Measurements from ENCODE around the gene EXOC6B. TPM values are rescaled to one million over a fixed set of nuclear protein-coding genes. Genes with fewer than 3 reads are reported as not detected.
A peak's percentile ranks its signal among the peaks of the same experiment; 100 is the strongest.

Gene EXOC6B
- polyA plus RNA-seq, 4 donors: 6.9 to 12.6 (median 8.5) TPM

DNA sequence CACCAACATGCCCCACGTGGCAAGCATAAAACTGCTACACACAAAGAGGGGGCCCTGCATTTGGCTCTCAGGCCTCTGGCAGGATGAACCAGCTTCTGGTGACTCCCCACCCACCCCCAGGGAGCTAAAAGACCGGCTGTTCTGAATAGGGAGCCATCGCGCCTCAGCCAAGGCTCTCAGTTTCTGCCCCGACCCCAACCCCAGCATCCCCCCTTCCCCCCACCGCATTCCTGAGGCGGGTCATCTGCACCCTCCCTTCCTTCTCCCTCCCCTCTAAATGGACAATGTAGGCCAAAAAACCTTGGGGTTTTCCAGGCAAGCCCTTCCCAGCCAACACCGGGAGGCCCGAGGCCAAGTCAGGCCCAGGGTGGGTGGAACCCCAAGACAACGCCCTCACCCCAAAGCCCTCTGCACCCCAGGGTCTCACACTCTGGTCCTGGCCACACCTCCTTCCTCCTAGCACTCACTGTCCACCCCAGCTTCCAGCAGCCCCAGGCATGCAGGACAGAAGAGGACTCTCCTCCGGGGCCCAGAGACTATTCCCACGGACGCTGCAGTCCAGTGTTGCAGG, 683.9 kb downstream of the EXOC6B start:
- H3K9me3 ChIP-seq (ENCODE audit: control insufficient read depth in 2 of 2, insufficient read depth in 1 of 2, low read depth in 1 of 2, low read length in 1 of 2): peaks cover 0 to 12% of the 10 kb centered on the region in 2 donors
- H3K27ac ChIP-seq (ENCODE audit: low read depth in 1 of 3, low read length in 2 of 3): no peak overlapping the region
- DNase-seq: no peak
- no peaks in the 10 kb centered on the region for H3K36me3 ChIP-seq (ENCODE audit: control insufficient read depth in 3 of 3, insufficient read depth in 2 of 3, low read depth in 1 of 3, low read length in 3 of 3)
- 77 to 85% (median 80%) methylated on average over 13 of the region's 13 CpGs for WGBS, 3 donors
- H3K4me1 ChIP-seq (ENCODE audit: control insufficient read depth in 3 of 3, insufficient read depth in 2 of 3, low read depth in 1 of 3, low read length in 2 of 3): peaks cover 5 to 53% (median 8%) of the 10 kb centered on the region in 3 donors
- FAIRE-seq: no peak
- H3K27me3 ChIP-seq (ENCODE audit: control insufficient read depth in 3 of 3, insufficient read depth in 3 of 3, low read length in 3 of 3): peaks cover 0 to 54% (median 9%) of the 10 kb centered on the region in 3 donors
- no peak overlapping the region for H3K4me3 ChIP-seq (ENCODE audit: low read depth in 1 of 3, low read length in 3 of 3)

DNA sequence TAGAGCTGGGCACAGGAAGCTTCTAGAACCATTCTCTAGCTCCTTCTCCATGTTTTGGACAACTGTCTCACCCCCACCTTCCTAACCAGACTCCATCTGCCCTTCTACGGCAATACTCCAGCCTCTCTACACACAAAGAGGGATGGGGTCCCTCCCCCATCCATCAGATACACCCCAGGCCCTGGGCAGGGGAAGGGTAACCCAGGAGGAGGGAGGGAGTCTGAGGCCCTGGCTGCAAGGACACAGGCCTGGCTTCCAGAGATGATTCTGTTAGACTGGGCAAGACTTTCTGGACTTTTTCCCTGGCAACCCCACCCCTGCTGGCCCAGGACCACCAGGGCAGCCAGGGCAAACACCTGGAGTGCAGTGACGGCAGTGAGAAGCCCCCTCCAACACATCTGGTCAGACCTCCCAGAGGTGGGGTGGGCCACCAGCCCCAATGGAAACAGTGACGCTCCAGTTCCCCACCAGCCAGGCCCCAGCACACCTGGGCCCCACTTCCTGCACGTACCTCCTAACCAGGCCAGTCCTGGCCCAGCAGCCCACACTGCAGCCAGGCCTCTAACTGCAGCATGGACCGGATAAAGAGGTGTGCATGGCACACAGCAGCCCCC, 684.7 kb downstream of the EXOC6B start:
- Histone ChIP-seq H3K27ac (ENCODE audit: low read depth in 1 of 3, low read length in 2 of 3) (no peak overlapping the region), H3K27me3 (ENCODE audit: control insufficient read depth in 3 of 3, insufficient read depth in 3 of 3, low read length in 3 of 3) (peaks cover 0 to 45% (median 2%) of the 10 kb centered on the region in 3 donors), H3K4me3 (ENCODE audit: low read depth in 1 of 3, low read length in 3 of 3) (no peak overlapping the region), H3K36me3 (ENCODE audit: control insufficient read depth in 3 of 3, insufficient read depth in 2 of 3, low read depth in 1 of 3, low read length in 3 of 3) (no peaks in the 10 kb centered on the region), H3K9me3 (ENCODE audit: control insufficient read depth in 2 of 2, insufficient read depth in 1 of 2, low read depth in 1 of 2, low read length in 1 of 2) (peaks cover 0 to 7% of the 10 kb centered on the region in 2 donors), H3K4me1 (ENCODE audit: control insufficient read depth in 3 of 3, insufficient read depth in 2 of 3, low read depth in 1 of 3, low read length in 2 of 3) (peaks cover 5 to 44% (median 8%) of the 10 kb centered on the region in 3 donors)
- DNase-seq (no peak), FAIRE-seq (no peak)
- WGBS, 3 donors: 85 to 88% (median 87%) methylated on average over 3 to 5 of the region's 5 CpGs

- Histone ChIP-seq H3K27ac (ENCODE audit: low read depth in 1 of 3, low read length in 2 of 3) (no peak overlapping the region), H3K9me3 (ENCODE audit: control insufficient read depth in 2 of 2, insufficient read depth in 1 of 2, low read depth in 1 of 2, low read length in 1 of 2) (peaks cover 0 to 4% of the 10 kb centered on the region in 2 donors), H3K4me1 (ENCODE audit: control insufficient read depth in 3 of 3, insufficient read depth in 2 of 3, low read depth in 1 of 3, low read length in 2 of 3) (peaks cover 5 to 39% (median 8%) of the 10 kb centered on the region in 3 donors), H3K4me3 (ENCODE audit: low read depth in 1 of 3, low read length in 3 of 3) (no peak overlapping the region), H3K36me3 (ENCODE audit: control insufficient read depth in 3 of 3, insufficient read depth in 2 of 3, low read depth in 1 of 3, low read length in 3 of 3) (no peaks in the 10 kb centered on the region), H3K27me3 (ENCODE audit: control insufficient read depth in 3 of 3, insufficient read depth in 3 of 3, low read length in 3 of 3) (peaks cover 0 to 40% (median 0%) of the 10 kb centered on the region in 3 donors)
- WGBS, 3 donors: 86 to 95% (median 88%) methylated on average over 4 of the region's 4 CpGs
- FAIRE-seq (no peak), DNase-seq (no peak)
Measured at GRCh38 chr2:72140621-72140960, 685.2 kb downstream of the EXOC6B start.

- FAIRE-seq (no peak), DNase-seq (no peak)
Measured at GRCh38 chr2:72139874-72140620, 685.8 kb downstream of the EXOC6B start.

DNA sequence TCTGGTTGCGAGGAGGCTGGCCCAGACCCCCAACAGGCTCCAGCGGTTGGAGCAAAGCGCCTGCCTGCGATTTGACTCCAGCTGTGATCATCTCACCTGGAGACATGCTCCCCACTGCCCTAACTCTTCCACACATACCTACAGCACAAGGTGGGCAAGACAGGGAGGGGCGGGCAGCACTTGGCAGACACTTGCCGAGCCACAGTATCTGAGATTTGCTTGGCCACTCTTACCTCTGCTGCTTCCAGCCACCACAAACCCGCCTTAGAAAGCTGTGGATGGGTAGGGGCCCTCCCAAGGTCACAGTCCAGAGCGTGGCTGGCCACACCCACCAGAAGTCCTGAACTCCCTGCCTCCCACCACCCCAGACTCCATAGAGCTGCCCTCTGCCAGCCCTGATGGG, 686.4 kb downstream of the EXOC6B start:
- 69 to 80% (median 76%) methylated on average over 8 of the region's 8 CpGs for WGBS, 3 donors
- Histone ChIP-seq H3K36me3 (ENCODE audit: control insufficient read depth in 3 of 3, insufficient read depth in 2 of 3, low read depth in 1 of 3, low read length in 3 of 3) (no peaks in the 10 kb centered on the region), H3K9me3 (ENCODE audit: control insufficient read depth in 2 of 2, insufficient read depth in 1 of 2, low read depth in 1 of 2, low read length in 1 of 2) (peaks cover 0 to 4% of the 10 kb centered on the region in 2 donors), H3K4me3 (ENCODE audit: low read depth in 1 of 3, low read length in 3 of 3) (no peak overlapping the region), H3K27ac (ENCODE audit: low read depth in 1 of 3, low read length in 2 of 3) (no peak overlapping the region), H3K4me1 (ENCODE audit: control insufficient read depth in 3 of 3, insufficient read depth in 2 of 3, low read depth in 1 of 3, low read length in 2 of 3) (peaks cover 3 to 35% (median 5%) of the 10 kb centered on the region in 3 donors), H3K27me3 (ENCODE audit: control insufficient read depth in 3 of 3, insufficient read depth in 3 of 3, low read length in 3 of 3) (peaks cover 0 to 29% (median 0%) of the 10 kb centered on the region in 3 donors)
- FAIRE-seq: no peak
- no peak for DNase-seq

More at GRCh38 chr2:72139874-72140620, 685.8 kb downstream of the EXOC6B start:
- Histone ChIP-seq H3K4me1 (ENCODE audit: control insufficient read depth in 3 of 3, insufficient read depth in 2 of 3, low read depth in 1 of 3, low read length in 2 of 3) (peaks cover 5 to 38% (median 5%) of the 10 kb centered on the region in 3 donors), H3K27me3 (ENCODE audit: control insufficient read depth in 3 of 3, insufficient read depth in 3 of 3, low read length in 3 of 3) (peaks cover 0 to 34% (median 0%) of the 10 kb centered on the region in 3 donors), H3K36me3 (ENCODE audit: control insufficient read depth in 3 of 3, insufficient read depth in 2 of 3, low read depth in 1 of 3, low read length in 3 of 3) (no peaks in the 10 kb centered on the region), H3K9me3 (ENCODE audit: control insufficient read depth in 2 of 2, insufficient read depth in 1 of 2, low read depth in 1 of 2, low read length in 1 of 2) (peaks cover 0 to 4% of the 10 kb centered on the region in 2 donors), H3K4me3 (ENCODE audit: low read depth in 1 of 3, low read length in 3 of 3) (no peak overlapping the region), H3K27ac (ENCODE audit: low read depth in 1 of 3, low read length in 2 of 3) (no peak overlapping the region)
- 88 to 91% (median 91%) methylated on average over 12 to 14 of the region's 14 CpGs for WGBS, 3 donors

GRCh38 chr2:72138921-72139381, 686.9 kb downstream of the EXOC6B start:
- WGBS, 3 donors: 21 to 68% (median 44%) methylated on average over 14 of the region's 14 CpGs
- H3K9me3 ChIP-seq (ENCODE audit: control insufficient read depth in 2 of 2, insufficient read depth in 1 of 2, low read depth in 1 of 2, low read length in 1 of 2): peaks cover 0 to 4% of the 10 kb centered on the region in 2 donors
- no peak overlapping the region for H3K4me3 ChIP-seq (ENCODE audit: low read depth in 1 of 3, low read length in 3 of 3)
- H3K36me3 ChIP-seq (ENCODE audit: control insufficient read depth in 3 of 3, insufficient read depth in 2 of 3, low read depth in 1 of 3, low read length in 3 of 3): no peaks in the 10 kb centered on the region
- no peak for DNase-seq
- H3K27ac ChIP-seq (ENCODE audit: low read depth in 1 of 3, low read length in 2 of 3): no peak overlapping the region
- peaks cover 0 to 32% (median 5%) of the 10 kb centered on the region in 3 donors for H3K4me1 ChIP-seq (ENCODE audit: control insufficient read depth in 3 of 3, insufficient read depth in 2 of 3, low read depth in 1 of 3, low read length in 2 of 3)
- peaks cover 0 to 23% (median 0%) of the 10 kb centered on the region in 3 donors for H3K27me3 ChIP-seq (ENCODE audit: control insufficient read depth in 3 of 3, insufficient read depth in 3 of 3, low read length in 3 of 3)
- FAIRE-seq: no peak

- FAIRE-seq: no peak
- DNase-seq: peak; percentile 21 to 68
Measured at GRCh38 chr2:72138011-72138881, 687.6 kb downstream of the EXOC6B start.

More at GRCh38 chr2:72138011-72138881, 687.6 kb downstream of the EXOC6B start:
- Histone ChIP-seq H3K36me3 (ENCODE audit: control insufficient read depth in 3 of 3, insufficient read depth in 2 of 3, low read depth in 1 of 3, low read length in 3 of 3) (no peaks in the 10 kb centered on the region), H3K4me3 (ENCODE audit: low read depth in 1 of 3, low read length in 3 of 3) (no peak overlapping the region), H3K27ac (ENCODE audit: low read depth in 1 of 3, low read length in 2 of 3) (no peak overlapping the region), H3K27me3 (ENCODE audit: control insufficient read depth in 3 of 3, insufficient read depth in 3 of 3, low read length in 3 of 3) (peaks cover 0 to 16% (median 0%) of the 10 kb centered on the region in 3 donors), H3K4me1 (ENCODE audit: control insufficient read depth in 3 of 3, insufficient read depth in 2 of 3, low read depth in 1 of 3, low read length in 2 of 3) (peaks cover 0 to 25% (median 5%) of the 10 kb centered on the region in 3 donors), H3K9me3 (ENCODE audit: control insufficient read depth in 2 of 2, insufficient read depth in 1 of 2, low read depth in 1 of 2, low read length in 1 of 2) (no peaks in the 10 kb centered on the region)
- 30 to 57% (median 41%) methylated on average over 23 to 24 of the region's 24 CpGs for WGBS, 3 donors
